ENCODE data around the gene POT1.

Gene POT1

GRCh38 chr7:124785994-124786393, 143.6 kb downstream of the POT1 start:
- TF ChIP-seq CTCF (IDR thresholded peaks at IDR 0.05; ENCODE audit: insufficient read depth, low read depth, low read length, missing control alignments) = no peak
- no peak overlapping the region for H3K4me3 ChIP-seq (ENCODE audit: low read depth, low read length)
- no peak for DNase-seq (ENCODE audit: low read depth)

- peak; percentile 55 for DNase-seq (ENCODE audit: low read depth)
- H3K4me3 ChIP-seq (ENCODE audit: low read depth, low read length) = no peak overlapping the region
- peak; percentile 78 for TF ChIP-seq CTCF (IDR thresholded peaks at IDR 0.05; ENCODE audit: insufficient read depth, low read depth, low read length, missing control alignments)
These were observed 144.5 kb downstream of the POT1 start for GRCh38 chr7:124784879-124785818.

GRCh38 chr7:124783271-124783670, 146.4 kb downstream of the POT1 start:
- no peak for DNase-seq (ENCODE audit: low read depth)
- no peak overlapping the region for H3K4me3 ChIP-seq (ENCODE audit: low read depth, low read length)
- TF ChIP-seq CTCF (IDR thresholded peaks at IDR 0.05; ENCODE audit: insufficient read depth, low read depth, low read length, missing control alignments) = no peak

- no peak overlapping the region for H3K4me3 ChIP-seq (ENCODE audit: low read depth, low read length)
- TF ChIP-seq CTCF (IDR thresholded peaks at IDR 0.05; ENCODE audit: insufficient read depth, low read depth, low read length, missing control alignments) = no peak
- DNase-seq (ENCODE audit: low read depth) = no peak
These were observed 147.5 kb downstream of the POT1 start for GRCh38 chr7:124781907-124782734.

- DNase-seq (ENCODE audit: low read depth) = no peak
- H3K4me3 ChIP-seq (ENCODE audit: low read depth, low read length) = no peak overlapping the region
- no peak for TF ChIP-seq CTCF (IDR thresholded peaks at IDR 0.05; ENCODE audit: insufficient read depth, low read depth, low read length, missing control alignments)
These were observed 148.2 kb downstream of the POT1 start for GRCh38 chr7:124781418-124781817.

GRCh38 chr7:124780608-124781007, 149.0 kb downstream of the POT1 start:
- no peak for TF ChIP-seq CTCF (IDR thresholded peaks at IDR 0.05; ENCODE audit: insufficient read depth, low read depth, low read length, missing control alignments)
- H3K4me3 ChIP-seq (ENCODE audit: low read depth, low read length) = no peak overlapping the region
- no peak for DNase-seq (ENCODE audit: low read depth)
